22Rv1 (cell line): ENCODE results near the gene CACNA1E.

Experiments
- ZFX ChIP-seq: fragments of 450-650 bp; IDR thresholded peaks from 2 replicates; pipeline ENCODE4 v1.6.1; 2017; ENCODE audit warnings: antibody characterized with exemption, borderline replicate concordance
- TF ChIP-seq, protein P1 (sequence below): fragments of 450-650 bp; IDR thresholded peaks from 2 replicates; pipeline ENCODE4 v1.5.1; 2017; ENCODE audit warnings: mild to moderate bottlenecking

DNA sequence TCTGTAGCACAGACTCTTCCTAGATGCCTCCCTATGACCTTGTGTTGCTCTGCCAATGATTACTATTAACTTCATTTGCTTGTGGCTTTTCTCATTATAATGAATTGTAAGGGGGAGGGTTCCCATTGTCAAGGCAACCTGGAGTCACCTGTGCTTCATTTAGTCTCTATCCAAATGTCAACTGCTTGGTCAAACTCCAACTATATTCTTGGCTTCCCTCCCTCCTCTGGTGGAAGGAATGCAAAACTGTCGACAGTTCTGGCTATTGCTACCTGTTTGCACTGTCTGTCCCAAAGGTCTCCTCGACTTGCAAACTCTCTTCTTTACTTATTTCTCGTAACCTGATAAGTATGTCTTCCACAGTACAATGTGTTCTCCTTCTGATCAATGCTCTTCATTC is 100.3 kb downstream of the CACNA1E start:
- TF ChIP-seq, protein P1, sequence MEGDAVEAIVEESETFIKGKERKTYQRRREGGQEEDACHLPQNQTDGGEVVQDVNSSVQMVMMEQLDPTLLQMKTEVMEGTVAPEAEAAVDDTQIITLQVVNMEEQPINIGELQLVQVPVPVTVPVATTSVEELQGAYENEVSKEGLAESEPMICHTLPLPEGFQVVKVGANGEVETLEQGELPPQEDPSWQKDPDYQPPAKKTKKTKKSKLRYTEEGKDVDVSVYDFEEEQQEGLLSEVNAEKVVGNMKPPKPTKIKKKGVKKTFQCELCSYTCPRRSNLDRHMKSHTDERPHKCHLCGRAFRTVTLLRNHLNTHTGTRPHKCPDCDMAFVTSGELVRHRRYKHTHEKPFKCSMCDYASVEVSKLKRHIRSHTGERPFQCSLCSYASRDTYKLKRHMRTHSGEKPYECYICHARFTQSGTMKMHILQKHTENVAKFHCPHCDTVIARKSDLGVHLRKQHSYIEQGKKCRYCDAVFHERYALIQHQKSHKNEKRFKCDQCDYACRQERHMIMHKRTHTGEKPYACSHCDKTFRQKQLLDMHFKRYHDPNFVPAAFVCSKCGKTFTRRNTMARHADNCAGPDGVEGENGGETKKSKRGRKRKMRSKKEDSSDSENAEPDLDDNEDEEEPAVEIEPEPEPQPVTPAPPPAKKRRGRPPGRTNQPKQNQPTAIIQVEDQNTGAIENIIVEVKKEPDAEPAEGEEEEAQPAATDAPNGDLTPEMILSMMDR: peak; percentile 35
- no peak for TF ChIP-seq ZFX
